ENCODE results near the gene NPAT.
"Not testable (repeated sequence)": the region's sequence is repeated elsewhere in the genome, so short reads cannot be mapped to it uniquely, and the experiment has no call there.

DNA sequence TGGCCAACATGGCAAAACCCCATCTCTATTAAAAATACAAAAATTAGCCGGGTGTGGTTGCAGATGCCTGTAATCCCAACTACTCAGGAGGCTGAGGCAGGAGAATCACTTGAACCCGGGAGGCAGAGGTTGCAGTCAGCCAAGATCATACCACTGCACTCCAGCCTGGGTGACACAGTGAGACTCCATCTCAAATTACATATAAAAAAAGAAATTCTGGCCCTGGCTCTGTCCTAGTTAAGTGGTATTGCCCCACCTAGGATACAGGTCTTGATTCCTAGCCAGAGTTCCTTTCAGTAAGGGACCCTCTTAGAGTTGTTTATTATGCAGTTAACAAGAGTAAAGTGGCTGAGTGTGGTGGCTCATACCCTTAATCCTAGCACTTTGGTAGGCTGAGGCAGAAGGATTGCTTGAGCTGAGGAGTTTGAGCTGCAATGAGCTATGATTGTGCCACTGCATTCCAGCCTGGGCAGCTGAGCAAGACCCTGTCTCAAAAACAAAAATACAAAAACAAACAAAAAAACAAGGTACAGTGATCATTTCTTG lies 89.4 kb downstream of the NPAT start:
- not testable (repeated sequence) for TF ChIP-seq POLR2AphosphoS5 (IDR thresholded peaks at IDR 0.05); SMC3 (conservative IDR thresholded peaks at IDR 0.05; ENCODE audit: poor library complexity); RAD21 (conservative IDR thresholded peaks at IDR 0.05); EZH2 (IDR thresholded peaks at IDR 0.05; ENCODE audit: borderline replicate concordance, insufficient read depth, low read length, poor library complexity, severe bottlenecking); EP300 (conservative IDR thresholded peaks at IDR 0.05; ENCODE audit: poor library complexity, severe bottlenecking); TAF1 (IDR thresholded peaks at IDR 0.05; ENCODE audit: low read depth); MXI1 (conservative IDR thresholded peaks at IDR 0.05; ENCODE audit: poor library complexity, severe bottlenecking)
- TF ChIP-seq, protein P1, sequence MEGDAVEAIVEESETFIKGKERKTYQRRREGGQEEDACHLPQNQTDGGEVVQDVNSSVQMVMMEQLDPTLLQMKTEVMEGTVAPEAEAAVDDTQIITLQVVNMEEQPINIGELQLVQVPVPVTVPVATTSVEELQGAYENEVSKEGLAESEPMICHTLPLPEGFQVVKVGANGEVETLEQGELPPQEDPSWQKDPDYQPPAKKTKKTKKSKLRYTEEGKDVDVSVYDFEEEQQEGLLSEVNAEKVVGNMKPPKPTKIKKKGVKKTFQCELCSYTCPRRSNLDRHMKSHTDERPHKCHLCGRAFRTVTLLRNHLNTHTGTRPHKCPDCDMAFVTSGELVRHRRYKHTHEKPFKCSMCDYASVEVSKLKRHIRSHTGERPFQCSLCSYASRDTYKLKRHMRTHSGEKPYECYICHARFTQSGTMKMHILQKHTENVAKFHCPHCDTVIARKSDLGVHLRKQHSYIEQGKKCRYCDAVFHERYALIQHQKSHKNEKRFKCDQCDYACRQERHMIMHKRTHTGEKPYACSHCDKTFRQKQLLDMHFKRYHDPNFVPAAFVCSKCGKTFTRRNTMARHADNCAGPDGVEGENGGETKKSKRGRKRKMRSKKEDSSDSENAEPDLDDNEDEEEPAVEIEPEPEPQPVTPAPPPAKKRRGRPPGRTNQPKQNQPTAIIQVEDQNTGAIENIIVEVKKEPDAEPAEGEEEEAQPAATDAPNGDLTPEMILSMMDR (IDR thresholded peaks at IDR 0.05; ENCODE audit: poor library complexity, severe bottlenecking), result not testable (repeated sequence)
- TF ChIP-seq, protein P2, sequence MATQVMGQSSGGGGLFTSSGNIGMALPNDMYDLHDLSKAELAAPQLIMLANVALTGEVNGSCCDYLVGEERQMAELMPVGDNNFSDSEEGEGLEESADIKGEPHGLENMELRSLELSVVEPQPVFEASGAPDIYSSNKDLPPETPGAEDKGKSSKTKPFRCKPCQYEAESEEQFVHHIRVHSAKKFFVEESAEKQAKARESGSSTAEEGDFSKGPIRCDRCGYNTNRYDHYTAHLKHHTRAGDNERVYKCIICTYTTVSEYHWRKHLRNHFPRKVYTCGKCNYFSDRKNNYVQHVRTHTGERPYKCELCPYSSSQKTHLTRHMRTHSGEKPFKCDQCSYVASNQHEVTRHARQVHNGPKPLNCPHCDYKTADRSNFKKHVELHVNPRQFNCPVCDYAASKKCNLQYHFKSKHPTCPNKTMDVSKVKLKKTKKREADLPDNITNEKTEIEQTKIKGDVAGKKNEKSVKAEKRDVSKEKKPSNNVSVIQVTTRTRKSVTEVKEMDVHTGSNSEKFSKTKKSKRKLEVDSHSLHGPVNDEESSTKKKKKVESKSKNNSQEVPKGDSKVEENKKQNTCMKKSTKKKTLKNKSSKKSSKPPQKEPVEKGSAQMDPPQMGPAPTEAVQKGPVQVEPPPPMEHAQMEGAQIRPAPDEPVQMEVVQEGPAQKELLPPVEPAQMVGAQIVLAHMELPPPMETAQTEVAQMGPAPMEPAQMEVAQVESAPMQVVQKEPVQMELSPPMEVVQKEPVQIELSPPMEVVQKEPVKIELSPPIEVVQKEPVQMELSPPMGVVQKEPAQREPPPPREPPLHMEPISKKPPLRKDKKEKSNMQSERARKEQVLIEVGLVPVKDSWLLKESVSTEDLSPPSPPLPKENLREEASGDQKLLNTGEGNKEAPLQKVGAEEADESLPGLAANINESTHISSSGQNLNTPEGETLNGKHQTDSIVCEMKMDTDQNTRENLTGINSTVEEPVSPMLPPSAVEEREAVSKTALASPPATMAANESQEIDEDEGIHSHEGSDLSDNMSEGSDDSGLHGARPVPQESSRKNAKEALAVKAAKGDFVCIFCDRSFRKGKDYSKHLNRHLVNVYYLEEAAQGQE (IDR thresholded peaks at IDR 0.05; ENCODE audit: borderline replicate concordance), result not testable (repeated sequence)
